Progenitor cell of endocrine pancreas (in vitro differentiated cells): ENCODE data around the gene PTPRB. TPM values are rescaled to one million over a fixed set of nuclear protein-coding genes. Genes with fewer than 3 reads are reported as not detected.

Experiments
- DNase-seq: peaks from one replicate; pipeline ENCODE4 v3.0.0; 2021; ENCODE audit warnings: low spot score; ENCODE audit not compliant: unreplicated experiment
- H3K27ac Mint-ChIP-seq: 2 replicates; pipeline ENCODE4 v1.8.0; 2021; ENCODE audit warnings: mild to moderate bottlenecking, moderate library complexity, mixed read lengths
- H3K27me3 Mint-ChIP-seq: 2 replicates; pipeline ENCODE4 v1.8.0; 2021; ENCODE audit warnings: mixed read lengths
- H3K36me3 Mint-ChIP-seq: 2 replicates; pipeline ENCODE4 v1.8.0; 2022; ENCODE audit warnings: mixed read lengths; ENCODE audit not compliant: insufficient read depth
- H3K4me1 Mint-ChIP-seq: 2 replicates; pipeline ENCODE4 v1.8.0; 2021; ENCODE audit warnings: low read depth, mixed read lengths
- H3K4me3 Mint-ChIP-seq: 2 replicates; pipeline ENCODE4 v1.8.0; 2021; ENCODE audit warnings: low read depth, mild to moderate bottlenecking, moderate library complexity, mixed read lengths
- H3K9me3 Mint-ChIP-seq: 2 replicates; pipeline ENCODE4 v1.8.0; 2021; ENCODE audit warnings: low read depth, mixed read lengths
- CTCF ChIP-seq: fragments of 200-600 bp; sonication (generic); IDR thresholded peaks from one replicate; pipeline ENCODE4 v1.5.0; 2021; ENCODE audit warnings: antibody characterized with exemption, mild to moderate bottlenecking; ENCODE audit not compliant: unreplicated experiment
- total RNA-seq: library from RNA; stranded (reverse); gene quantifications from 2 replicates; pipeline ENCODE4 v1.2.1, GENCODE V29; 2021

Gene PTPRB
- total RNA-seq, 1 donor from 2014 or later, result 0.38 TPM

GRCh38 chr12:70619471-70620152 is 17.6 kb downstream of the PTPRB start:
- no peaks in the 10 kb centered on the region for H3K4me1 Mint-ChIP-seq
- no peaks in the 10 kb centered on the region for H3K9me3 Mint-ChIP-seq
- no peak for TF ChIP-seq CTCF
- peaks cover 12% of the 10 kb centered on the region for H3K27me3 Mint-ChIP-seq
- no peaks in the 10 kb centered on the region for H3K36me3 Mint-ChIP-seq
- no peak overlapping the region for H3K27ac Mint-ChIP-seq
- no peak for DNase-seq
- no peak overlapping the region for H3K4me3 Mint-ChIP-seq

GRCh38 chr12:70618371-70618770 is 18.9 kb downstream of the PTPRB start:
- Mint-ChIP-seq H3K9me3 (no peaks in the 10 kb centered on the region), H3K4me1 (no peaks in the 10 kb centered on the region), H3K27me3 (peaks cover 19% of the 10 kb centered on the region), H3K36me3 (no peaks in the 10 kb centered on the region), H3K27ac (no peak overlapping the region), H3K4me3 (no peak overlapping the region)
- no peak for TF ChIP-seq CTCF
- no peak for DNase-seq

- TF ChIP-seq CTCF, result no peak
- DNase-seq, result no peak
- Mint-ChIP-seq H3K27me3 (peaks cover 27% of the 10 kb centered on the region), H3K36me3 (no peaks in the 10 kb centered on the region), H3K9me3 (no peaks in the 10 kb centered on the region), H3K4me1 (no peaks in the 10 kb centered on the region), H3K4me3 (no peak overlapping the region), H3K27ac (no peak overlapping the region)
Observed at GRCh38 chr12:70617450-70617849, 19.8 kb downstream of the PTPRB start.

GRCh38 chr12:70615174-70615866 is 21.9 kb downstream of the PTPRB start:
- Mint-ChIP-seq H3K4me3 (no peak overlapping the region), H3K9me3 (no peaks in the 10 kb centered on the region), H3K4me1 (peaks cover 3% of the 10 kb centered on the region), H3K27ac (no peak overlapping the region), H3K36me3 (no peaks in the 10 kb centered on the region), H3K27me3 (peaks cover 45% of the 10 kb centered on the region)
- no peak for TF ChIP-seq CTCF
- DNase-seq, result no peak

GRCh38 chr12:70609739-70610491 is 27.3 kb downstream of the PTPRB start:
- Mint-ChIP-seq H3K4me3 (peak overlapping the region; percentile 80), H3K4me1 (peaks cover 8% of the 10 kb centered on the region), H3K27me3 (peaks cover 74% of the 10 kb centered on the region), H3K27ac (no peak overlapping the region), H3K9me3 (no peaks in the 10 kb centered on the region), H3K36me3 (no peaks in the 10 kb centered on the region)
- DNase-seq, result peak; percentile 34
- no peak for TF ChIP-seq CTCF
